AG04450 (cell line): ENCODE data around the gene LAMC1. TPM values are rescaled to one million over a fixed set of nuclear protein-coding genes. Genes with fewer than 3 reads are reported as not detected.

Experiments used
- CTCF ChIA-PET: fragments of 300-600, 350-600 bp; formaldehyde crosslinking; extraction: SDS; loops from one replicate; lab custom pipeline; 2022; ENCODE audit warnings: antibody characterized with exemption, inconsistent platforms; lab: Charles Lee
- POLR2A ChIA-PET: fragments of 350-600 bp; formaldehyde crosslinking; extraction: SDS; loops from one replicate; lab custom pipeline; 2021; ENCODE audit warnings: antibody characterized with exemption, inconsistent platforms; lab: Yijun Ruan, JAX
- DNase-seq: peaks from one replicate; pipeline ENCODE4 v3.0.0-alpha.2; 2011; ENCODE audit warnings: low read depth, low spot score
- H3K27ac ChIP-seq: one replicate; pipeline ENCODE4 v1.5.1; 2012; ENCODE audit warnings: low read depth, low read length, control low read depth
- H3K27me3 ChIP-seq: one replicate; pipeline ENCODE4 v1.6.0; 2012; ENCODE audit warnings: low read length; ENCODE audit not compliant: control insufficient read depth, insufficient read depth
- H3K4me3 ChIP-seq: 2 replicates; pipeline ENCODE4 v1.5.1; 2011; ENCODE audit warnings: mild to moderate bottlenecking, low read depth, low read length, control low read depth
- H3K9me3 ChIP-seq: 2 replicates; pipeline ENCODE4 v1.5.1; 2012; ENCODE audit warnings: low read length; ENCODE audit not compliant: control insufficient read depth, insufficient read depth
- polyA plus RNA-seq: library from polyadenylated mRNA; depleted of rRNA; stranded (reverse); fragments of >200 nt; gene quantifications from 2 replicates; pipeline ENCODE4 v1.2.3, GENCODE V29; 2011
- TF ChIP-seq, protein P1 (sequence below): IDR thresholded peaks from 2 replicates; pipeline ENCODE4 v1.5.1; 2011; ENCODE audit warnings: low read depth, low read length, control low read depth, inconsistent platforms

Gene LAMC1
- polyA plus RNA-seq, 1 experiment = 348 TPM

DNA sequence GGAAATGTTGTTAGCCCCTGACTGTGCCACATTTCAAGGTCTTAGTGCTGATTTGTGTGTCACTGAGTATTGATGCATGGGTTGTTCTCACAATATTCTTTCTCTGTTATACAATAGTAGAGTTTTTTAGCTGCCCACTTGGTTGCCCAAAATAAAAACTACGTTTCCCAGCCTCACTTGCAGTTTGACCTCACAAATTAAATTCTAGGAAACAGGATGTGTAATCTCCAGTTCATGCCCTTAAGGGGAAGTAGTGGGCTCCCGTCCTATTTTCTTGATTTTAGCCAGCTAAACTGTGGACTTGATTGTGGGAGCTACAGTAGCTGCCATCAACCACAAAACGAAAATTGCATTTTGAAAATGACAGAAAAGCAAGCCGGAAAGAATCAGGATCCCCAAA lies 27.3 kb upstream of the LAMC1 start:
- ChIA-PET CTCF (no interaction called here), POLR2A (interaction anchor here (0.7 kb wide), 1 partner anchor 40 kb away, joined by 3 read pairs; no protein-coding TSS in a partner anchor)
- TF ChIP-seq, protein P1, sequence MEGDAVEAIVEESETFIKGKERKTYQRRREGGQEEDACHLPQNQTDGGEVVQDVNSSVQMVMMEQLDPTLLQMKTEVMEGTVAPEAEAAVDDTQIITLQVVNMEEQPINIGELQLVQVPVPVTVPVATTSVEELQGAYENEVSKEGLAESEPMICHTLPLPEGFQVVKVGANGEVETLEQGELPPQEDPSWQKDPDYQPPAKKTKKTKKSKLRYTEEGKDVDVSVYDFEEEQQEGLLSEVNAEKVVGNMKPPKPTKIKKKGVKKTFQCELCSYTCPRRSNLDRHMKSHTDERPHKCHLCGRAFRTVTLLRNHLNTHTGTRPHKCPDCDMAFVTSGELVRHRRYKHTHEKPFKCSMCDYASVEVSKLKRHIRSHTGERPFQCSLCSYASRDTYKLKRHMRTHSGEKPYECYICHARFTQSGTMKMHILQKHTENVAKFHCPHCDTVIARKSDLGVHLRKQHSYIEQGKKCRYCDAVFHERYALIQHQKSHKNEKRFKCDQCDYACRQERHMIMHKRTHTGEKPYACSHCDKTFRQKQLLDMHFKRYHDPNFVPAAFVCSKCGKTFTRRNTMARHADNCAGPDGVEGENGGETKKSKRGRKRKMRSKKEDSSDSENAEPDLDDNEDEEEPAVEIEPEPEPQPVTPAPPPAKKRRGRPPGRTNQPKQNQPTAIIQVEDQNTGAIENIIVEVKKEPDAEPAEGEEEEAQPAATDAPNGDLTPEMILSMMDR = no peak
- Histone ChIP-seq H3K4me3 (no peak overlapping the region), H3K27me3 (no peaks in the 10 kb centered on the region), H3K9me3 (no peaks in the 10 kb centered on the region), H3K27ac (no peak overlapping the region)
- no peak for DNase-seq

DNA sequence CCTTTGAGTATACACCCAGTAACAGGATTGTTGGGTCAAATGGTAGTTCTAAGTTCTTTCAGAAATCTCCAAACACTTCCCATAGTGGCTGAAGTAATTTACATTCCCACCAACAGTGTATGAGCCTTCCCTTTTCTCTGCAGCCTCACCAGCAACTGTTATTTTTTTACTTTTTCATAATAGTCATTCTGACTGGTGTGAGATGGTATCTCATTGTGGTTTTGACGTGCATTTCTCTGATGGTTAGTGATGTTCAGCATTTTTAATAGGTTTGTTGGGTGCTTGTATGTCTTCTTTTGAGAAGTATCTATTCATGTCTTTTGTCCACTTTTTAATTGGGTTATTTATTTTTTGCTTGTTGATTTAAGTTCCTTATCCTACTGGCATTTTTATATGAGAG lies 26.4 kb upstream of the LAMC1 start:
- H3K27ac ChIP-seq = no peak overlapping the region
- TF ChIP-seq, protein P1 = no peak
- no peak for DNase-seq
- H3K4me3 ChIP-seq = no peak overlapping the region
- ChIA-PET CTCF (no interaction called here), POLR2A (no interaction called here)
- no peaks in the 10 kb centered on the region for H3K9me3 ChIP-seq
- no peaks in the 10 kb centered on the region for H3K27me3 ChIP-seq

DNA sequence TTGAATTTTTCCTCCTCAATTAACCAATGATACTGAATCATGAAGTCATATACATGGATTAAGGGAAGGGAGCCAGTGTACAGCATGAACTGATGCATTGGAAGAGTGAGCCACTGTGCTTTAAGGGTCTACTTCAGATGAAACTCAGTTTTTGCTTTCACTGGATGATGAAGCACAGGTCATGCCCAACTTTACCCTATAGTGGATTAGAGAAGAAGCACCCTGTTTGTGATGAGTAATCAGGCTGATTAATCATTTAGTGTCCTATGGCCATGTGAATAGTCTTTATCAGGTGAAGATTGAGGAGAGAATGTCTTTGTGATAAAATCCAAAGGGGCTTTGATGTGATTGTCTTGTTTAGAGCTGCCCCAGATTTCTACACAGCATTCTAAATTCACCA lies 24.7 kb upstream of the LAMC1 start:
- Histone ChIP-seq H3K27ac (no peak overlapping the region), H3K9me3 (no peaks in the 10 kb centered on the region), H3K4me3 (no peak overlapping the region), H3K27me3 (no peaks in the 10 kb centered on the region)
- ChIA-PET CTCF (no interaction called here), POLR2A (no interaction called here)
- DNase-seq = no peak
- TF ChIP-seq, protein P1 = no peak

DNA sequence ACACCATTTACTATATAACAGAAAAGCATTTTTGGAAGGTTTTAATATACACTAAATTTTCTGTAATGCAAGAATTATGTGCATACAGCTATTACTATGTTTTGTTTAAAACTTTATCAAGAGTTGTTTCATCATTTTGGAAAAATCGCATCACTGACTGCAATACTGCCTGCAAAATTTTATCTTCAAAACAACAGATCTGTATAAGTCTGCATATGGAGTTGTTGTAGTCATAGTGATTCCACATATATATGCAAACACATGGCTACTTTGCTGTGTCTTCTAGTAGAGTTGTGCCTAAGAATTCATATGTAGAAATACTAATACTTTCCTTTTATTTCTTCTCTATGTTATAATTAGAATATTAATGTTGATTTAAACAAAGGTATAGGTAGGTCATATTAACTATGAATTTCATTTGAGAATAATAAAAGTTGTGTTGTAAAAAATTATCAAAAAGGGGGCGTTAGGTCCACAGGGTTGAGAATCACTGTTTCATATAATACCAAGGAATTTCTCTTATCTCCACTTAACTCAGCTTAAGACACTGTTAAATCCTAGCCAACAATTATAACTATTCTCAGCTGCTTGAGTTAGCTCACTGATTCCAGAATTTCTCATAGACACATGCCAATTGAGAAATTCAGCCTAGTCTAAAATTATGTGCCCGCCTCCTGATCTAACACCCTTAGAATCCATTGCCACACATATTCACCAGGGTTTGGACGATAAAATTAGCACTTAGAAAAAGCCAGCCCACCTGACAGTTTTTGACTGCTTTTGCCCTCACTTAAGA lies 22.9 kb upstream of the LAMC1 start:
- H3K27ac ChIP-seq = no peak overlapping the region
- H3K4me3 ChIP-seq = no peak overlapping the region
- no peaks in the 10 kb centered on the region for H3K9me3 ChIP-seq
- ChIA-PET CTCF (interaction anchor here (0.6 to 1.2 kb wide), 2 partner anchors 13 to 234 kb away, joined by 3 read pairs; no protein-coding TSS in a partner anchor), POLR2A (no interaction called here)
- no peaks in the 10 kb centered on the region for H3K27me3 ChIP-seq
- DNase-seq = no peak
- TF ChIP-seq, protein P1 = no peak

DNA sequence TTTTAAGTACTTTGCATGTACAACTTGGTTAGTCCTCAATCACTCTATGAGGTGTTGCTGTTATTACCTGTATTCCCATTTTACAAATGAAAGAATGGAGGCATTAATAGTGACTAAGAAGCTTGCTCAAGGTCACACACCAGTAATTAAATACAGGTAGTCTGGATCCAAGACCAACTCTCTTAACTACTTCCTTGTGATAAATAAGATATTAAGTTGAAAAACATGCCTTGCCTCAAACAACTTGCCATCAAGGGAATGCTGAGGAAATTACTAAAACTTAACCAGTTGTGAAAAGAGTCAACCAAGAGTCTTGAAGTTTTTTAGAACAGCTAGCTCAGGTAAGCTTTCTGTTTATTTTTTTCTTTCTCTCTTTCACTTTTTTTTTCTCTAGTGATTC lies 21.0 kb upstream of the LAMC1 start:
- no peak overlapping the region for H3K27ac ChIP-seq
- TF ChIP-seq, protein P1 = no peak
- no peak for DNase-seq
- ChIA-PET POLR2A (interaction anchor here (0.7 kb wide), 1 partner anchor 8 kb away, joined by 5 read pairs; no protein-coding TSS in a partner anchor), CTCF (no interaction called here)
- H3K4me3 ChIP-seq = no peak overlapping the region
- H3K9me3 ChIP-seq = no peaks in the 10 kb centered on the region
- H3K27me3 ChIP-seq = no peaks in the 10 kb centered on the region
